HG03432 (cell line): ENCODE data around the gene VWA3A.
A peak's percentile ranks its signal among the peaks of the same experiment; 100 is the strongest.
"Not testable (repeated sequence)": the region's sequence is repeated elsewhere in the genome, so short reads cannot be mapped to it uniquely, and the experiment has no call there.

ENCODE experiments used
- ATAC-seq: cut with Tn5 transposase; IDR thresholded peaks from one replicate; pipeline ENCODE4 v1.9.1; 2021; ENCODE audit warnings: mild to moderate bottlenecking, moderate library complexity; ENCODE audit not compliant: unreplicated experiment

The VWA3A gene

DNA sequence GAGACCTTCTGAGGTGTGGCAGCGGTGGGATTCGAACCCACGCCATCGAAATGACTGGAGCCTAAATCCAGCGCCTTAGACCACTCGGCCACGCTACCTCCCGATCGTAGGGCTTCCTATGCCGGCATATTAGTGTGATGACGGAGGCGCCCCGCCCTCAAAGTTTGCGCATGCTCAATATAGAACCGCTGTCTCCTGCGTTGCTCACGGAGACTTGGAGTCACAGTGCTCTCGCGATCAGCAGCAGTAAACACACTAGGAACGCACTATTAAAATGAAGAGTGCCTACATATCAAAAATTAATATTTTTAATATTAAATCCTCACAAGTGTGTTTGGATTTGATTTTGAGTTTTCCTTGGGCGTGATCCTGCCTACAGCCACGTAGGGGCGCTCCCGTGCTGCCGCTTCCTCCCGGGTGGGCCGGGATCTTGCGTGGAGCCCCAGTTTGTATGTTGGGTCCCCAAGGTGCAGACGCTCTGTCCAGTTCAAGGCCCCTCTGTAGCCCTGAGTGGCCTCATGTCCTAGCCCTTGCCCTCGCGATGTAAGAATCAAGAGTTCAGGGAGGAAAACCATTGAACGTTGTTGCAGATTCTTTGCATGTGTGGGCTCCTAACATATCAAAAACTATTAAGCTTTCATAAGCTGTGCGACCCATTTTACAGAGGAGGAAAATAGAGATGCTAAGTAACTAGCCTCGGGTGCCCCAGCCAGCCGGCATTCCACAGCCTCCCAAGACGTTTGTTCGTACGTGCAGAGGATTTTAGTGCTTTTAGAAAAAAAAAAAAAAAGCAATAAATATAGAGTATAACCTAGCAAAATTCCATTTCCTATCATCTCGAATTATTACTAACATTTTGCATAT lies 103.6 kb downstream of the VWA3A start:
- ATAC-seq: peak; percentile 31

DNA sequence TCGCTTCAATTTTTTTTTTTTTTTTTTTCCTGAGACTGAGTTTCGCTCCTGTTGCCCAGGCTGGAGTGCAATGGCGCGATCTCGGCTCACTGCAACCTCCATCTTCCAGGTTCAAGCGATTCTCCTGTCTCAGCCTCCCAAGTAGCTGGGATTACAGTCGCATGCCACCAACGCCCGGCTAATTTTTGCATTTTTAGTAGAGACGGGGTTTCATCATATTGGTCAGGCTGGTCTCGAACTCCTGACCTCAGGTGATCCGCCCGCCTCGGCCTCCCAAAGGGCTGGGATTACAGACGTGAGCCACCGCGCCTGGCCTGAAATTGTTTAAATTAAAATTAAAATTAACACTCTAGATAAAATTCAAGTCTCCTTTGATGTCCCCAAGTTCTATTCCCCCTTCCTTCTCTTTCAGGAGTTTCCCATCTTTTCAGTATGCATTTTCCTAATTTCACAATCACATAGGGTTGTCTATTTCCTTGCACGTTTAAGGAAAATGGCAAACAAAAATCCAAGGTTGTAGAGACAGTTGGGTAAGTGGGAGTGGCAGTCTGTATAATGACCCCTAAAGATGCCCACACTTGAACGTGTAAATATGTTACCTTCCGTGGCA lies 104.3 kb downstream of the VWA3A start:
- ATAC-seq: not testable (repeated sequence)

- ATAC-seq: no peak
These were observed 106.4 kb downstream of the VWA3A start for GRCh38 chr16:22198547-22199293.

DNA sequence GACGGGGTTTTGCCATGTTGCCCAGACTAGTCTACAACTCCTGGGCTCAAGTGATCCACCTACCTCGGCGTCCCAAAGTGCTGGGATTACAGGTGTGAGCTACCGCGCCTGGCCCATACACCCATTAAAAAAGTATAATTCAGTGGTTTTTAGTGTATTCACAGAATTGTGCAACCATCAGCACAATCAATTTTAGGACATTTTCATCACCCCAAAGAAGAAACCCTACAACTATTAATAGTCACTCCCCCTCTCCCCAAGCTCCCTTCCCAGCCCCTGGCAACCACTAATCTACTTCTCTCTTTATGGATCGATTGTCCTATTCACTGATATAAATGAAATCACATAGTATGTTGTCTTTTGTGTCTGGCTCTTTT lies 109.9 kb downstream of the VWA3A start:
- no peak for ATAC-seq

DNA sequence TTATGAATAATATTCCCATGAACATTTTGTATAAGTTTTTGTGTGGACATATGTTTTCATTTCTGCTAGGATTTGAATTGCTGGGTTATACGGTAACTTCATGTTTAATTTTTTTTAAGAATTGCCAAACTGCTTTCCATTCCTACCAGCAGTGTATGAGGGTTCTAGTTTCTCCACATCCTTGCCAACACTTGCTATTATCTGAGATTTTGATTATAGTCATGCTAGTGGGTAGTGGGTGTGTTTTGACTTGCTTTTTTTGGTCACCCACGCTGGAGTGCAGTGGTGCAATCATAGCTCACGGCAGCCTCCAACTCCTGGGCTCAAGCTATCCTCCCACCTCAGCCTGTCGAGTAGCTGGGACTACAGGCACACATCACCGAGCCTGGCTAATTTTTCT lies 110.8 kb downstream of the VWA3A start:
- ATAC-seq: no peak

DNA sequence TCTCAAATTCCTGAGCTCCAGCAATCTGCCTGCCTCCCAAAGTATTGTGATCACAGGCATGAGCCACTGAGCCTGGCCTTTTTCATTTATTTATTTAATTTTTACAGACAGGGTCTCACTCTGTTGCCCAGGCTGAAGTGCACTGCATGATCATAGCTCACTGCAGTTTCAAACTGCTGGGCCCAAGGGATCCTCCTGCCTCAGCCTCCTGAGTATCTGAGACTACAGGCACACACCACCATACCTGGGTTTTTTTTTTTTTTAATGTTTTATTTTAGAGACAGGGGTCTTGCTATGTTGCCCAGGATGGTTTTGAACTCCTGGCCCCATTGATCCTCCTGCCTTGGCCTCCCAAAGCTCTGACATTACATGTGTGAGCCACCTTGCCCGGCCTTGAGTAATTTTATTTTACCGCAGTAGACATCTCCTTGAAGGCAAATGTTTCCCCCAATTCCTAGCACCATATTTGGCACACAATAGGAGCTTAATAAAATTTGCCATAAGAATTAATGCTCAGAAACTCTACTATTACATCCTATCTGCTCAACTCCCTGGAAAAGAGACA lies 111.8 kb downstream of the VWA3A start:
- no peak for ATAC-seq

DNA sequence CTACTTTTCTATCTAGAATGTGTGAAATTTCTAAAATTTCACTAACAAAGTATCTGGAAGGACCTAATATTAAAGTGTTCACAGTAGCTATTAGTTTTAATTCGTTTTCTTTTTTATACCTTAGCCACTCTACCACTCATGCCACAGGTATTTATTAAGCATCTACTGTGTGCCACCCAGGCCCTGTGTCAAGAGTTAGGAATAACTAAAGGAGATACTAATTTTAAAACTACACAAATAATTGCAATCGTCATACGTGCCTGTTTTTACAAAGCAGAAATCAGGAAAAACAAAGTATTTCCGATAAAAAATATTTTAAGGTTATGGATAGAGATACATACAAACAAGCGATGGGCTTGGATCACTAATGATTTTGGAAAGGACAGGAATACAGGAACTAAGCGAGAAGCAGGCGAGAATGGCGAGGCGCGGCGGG lies 113.3 kb downstream of the VWA3A start:
- no peak for ATAC-seq

GRCh38 chr16:22206013-22206841 lies 113.9 kb downstream of the VWA3A start, which contains the start of gene EEF2K:
Gene EEF2K, plus strand, starts transcription at chr16:22206278. Its CDS starts 19,452 bp downstream, at chr16:22225730.
- ATAC-seq: peak; percentile 86
